ENCODE measurements around the gene TGIF1.
"Not testable (repeated sequence)": the region's sequence is repeated elsewhere in the genome, so short reads cannot be mapped to it uniquely, and the experiment has no call there.

- TF ChIP-seq REST (IDR thresholded peaks at IDR 0.05; ENCODE audit: borderline replicate concordance); CTCF (IDR thresholded peaks at IDR 0.05; ENCODE audit: poor library complexity, severe bottlenecking): not testable (repeated sequence)
These were observed 39.1 kb upstream of the TGIF1 start for GRCh38 chr18:3410876-3411275.

Data from neural cell (in vitro differentiated cells).